Measurements from ENCODE around the gene MYO9B.

MYO9B gene

GRCh38 chr19:17045907-17046502 is 29.6 kb upstream of the MYO9B start:
- Histone ChIP-seq H3K4me2 (ENCODE audit: low read length) (no peak overlapping the region), H3K79me2 (ENCODE audit: control insufficient read depth, low read length) (no peaks in the 10 kb centered on the region), H3K9me2 (replicated peaks; ENCODE audit: control insufficient read depth, low read length) (no peaks in the 10 kb centered on the region), H3K4me1 (ENCODE audit: control insufficient read depth, low read length) (no peaks in the 10 kb centered on the region), H3F3A (ENCODE audit: control insufficient read depth, insufficient read depth) (no peaks in the 10 kb centered on the region), H3K4me3 (ENCODE audit: low read length) (no peak overlapping the region), H4K20me1 (ENCODE audit: control insufficient read depth, insufficient read depth, low read depth, low read length) (peaks cover 1% of the 10 kb centered on the region; the same call in 1 of the 2 replicates), H3K9me3 (ENCODE audit: control insufficient read depth, insufficient read depth, low read length) (no peaks in the 10 kb centered on the region), H3K27me3 (ENCODE audit: control insufficient read depth, low read length) (no peaks in the 10 kb centered on the region), H3K27ac (ENCODE audit: low read depth, low read length) (no peak overlapping the region), H3K36me3 (ENCODE audit: control insufficient read depth, low read length) (peaks cover 29% of the 10 kb centered on the region)
- no peak for TF ChIP-seq EZH2phosphoT487 (IDR thresholded peaks at IDR 0.05; ENCODE audit: borderline replicate concordance, low read length)
- TF ChIP-seq, protein P1, sequence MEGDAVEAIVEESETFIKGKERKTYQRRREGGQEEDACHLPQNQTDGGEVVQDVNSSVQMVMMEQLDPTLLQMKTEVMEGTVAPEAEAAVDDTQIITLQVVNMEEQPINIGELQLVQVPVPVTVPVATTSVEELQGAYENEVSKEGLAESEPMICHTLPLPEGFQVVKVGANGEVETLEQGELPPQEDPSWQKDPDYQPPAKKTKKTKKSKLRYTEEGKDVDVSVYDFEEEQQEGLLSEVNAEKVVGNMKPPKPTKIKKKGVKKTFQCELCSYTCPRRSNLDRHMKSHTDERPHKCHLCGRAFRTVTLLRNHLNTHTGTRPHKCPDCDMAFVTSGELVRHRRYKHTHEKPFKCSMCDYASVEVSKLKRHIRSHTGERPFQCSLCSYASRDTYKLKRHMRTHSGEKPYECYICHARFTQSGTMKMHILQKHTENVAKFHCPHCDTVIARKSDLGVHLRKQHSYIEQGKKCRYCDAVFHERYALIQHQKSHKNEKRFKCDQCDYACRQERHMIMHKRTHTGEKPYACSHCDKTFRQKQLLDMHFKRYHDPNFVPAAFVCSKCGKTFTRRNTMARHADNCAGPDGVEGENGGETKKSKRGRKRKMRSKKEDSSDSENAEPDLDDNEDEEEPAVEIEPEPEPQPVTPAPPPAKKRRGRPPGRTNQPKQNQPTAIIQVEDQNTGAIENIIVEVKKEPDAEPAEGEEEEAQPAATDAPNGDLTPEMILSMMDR (IDR thresholded peaks at IDR 0.05; ENCODE audit: low read depth, low read length, poor library complexity, severe bottlenecking), result no peak

GRCh38 chr19:17048885-17049453 is 26.6 kb upstream of the MYO9B start:
- Histone ChIP-seq H3F3A (ENCODE audit: control insufficient read depth, insufficient read depth) (no peaks in the 10 kb centered on the region), H3K9me3 (ENCODE audit: control insufficient read depth, insufficient read depth, low read length) (no peaks in the 10 kb centered on the region), H3K9me2 (replicated peaks; ENCODE audit: control insufficient read depth, low read length) (no peaks in the 10 kb centered on the region), H3K4me3 (ENCODE audit: low read length) (no peak overlapping the region), H3K4me2 (ENCODE audit: low read length) (no peak overlapping the region), H3K27ac (ENCODE audit: low read depth, low read length) (no peak overlapping the region), H3K36me3 (ENCODE audit: control insufficient read depth, low read length) (peaks cover 59% of the 10 kb centered on the region), H3K79me2 (ENCODE audit: control insufficient read depth, low read length) (no peaks in the 10 kb centered on the region), H4K20me1 (ENCODE audit: control insufficient read depth, insufficient read depth, low read depth, low read length) (peaks cover 11% of the 10 kb centered on the region; the same call in 1 of the 2 replicates), H3K4me1 (ENCODE audit: control insufficient read depth, low read length) (no peaks in the 10 kb centered on the region), H3K27me3 (ENCODE audit: control insufficient read depth, low read length) (no peaks in the 10 kb centered on the region)
- TF ChIP-seq, protein P1 (IDR thresholded peaks at IDR 0.05; ENCODE audit: low read depth, low read length, poor library complexity, severe bottlenecking), result no peak
- TF ChIP-seq EZH2phosphoT487 (IDR thresholded peaks at IDR 0.05; ENCODE audit: borderline replicate concordance, low read length), result no peak

DNA sequence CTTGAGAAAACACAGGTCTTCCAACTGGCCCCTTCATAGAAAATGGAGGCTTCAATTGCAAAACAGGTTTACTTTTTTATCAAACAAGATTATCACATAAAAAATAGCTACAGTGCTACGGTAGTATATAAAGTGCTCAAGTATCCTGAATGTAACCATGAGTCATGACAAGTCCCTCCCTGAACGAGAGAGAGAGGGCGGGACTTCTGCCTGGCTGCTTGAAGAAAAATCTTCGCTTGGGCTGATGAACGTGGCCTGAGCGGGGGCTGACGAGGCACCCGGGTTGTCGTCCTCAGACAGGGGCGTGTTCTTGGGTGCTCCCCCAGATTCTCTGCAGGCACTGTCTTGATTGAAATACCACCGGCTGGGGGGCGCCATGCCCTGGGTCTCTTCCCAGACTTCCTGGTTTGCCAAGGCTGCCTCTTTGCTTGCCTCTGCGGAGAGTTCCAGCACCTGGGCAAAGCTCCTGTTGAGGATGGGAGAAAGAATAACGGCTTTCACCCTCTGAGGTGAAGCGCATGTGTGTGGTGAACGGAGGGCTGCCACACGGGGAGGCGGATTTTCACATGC is 25.8 kb upstream of the MYO9B start:
- Histone ChIP-seq H3K9me2 (replicated peaks; ENCODE audit: control insufficient read depth, low read length) (no peaks in the 10 kb centered on the region), H3K4me3 (ENCODE audit: low read length) (no peak overlapping the region), H3K27me3 (ENCODE audit: control insufficient read depth, low read length) (no peaks in the 10 kb centered on the region), H3K79me2 (ENCODE audit: control insufficient read depth, low read length) (no peaks in the 10 kb centered on the region), H3K36me3 (ENCODE audit: control insufficient read depth, low read length) (peaks cover 67% of the 10 kb centered on the region), H3K4me2 (ENCODE audit: low read length) (no peak overlapping the region), H3F3A (ENCODE audit: control insufficient read depth, insufficient read depth) (no peaks in the 10 kb centered on the region), H4K20me1 (ENCODE audit: control insufficient read depth, insufficient read depth, low read depth, low read length) (peaks cover 11% of the 10 kb centered on the region; the same call in 1 of the 2 replicates), H3K9me3 (ENCODE audit: control insufficient read depth, insufficient read depth, low read length) (no peaks in the 10 kb centered on the region), H3K4me1 (ENCODE audit: control insufficient read depth, low read length) (no peaks in the 10 kb centered on the region), H3K27ac (ENCODE audit: low read depth, low read length) (no peak overlapping the region)
- TF ChIP-seq, protein P1 (IDR thresholded peaks at IDR 0.05; ENCODE audit: low read depth, low read length, poor library complexity, severe bottlenecking), result no peak
- no peak for TF ChIP-seq EZH2phosphoT487 (IDR thresholded peaks at IDR 0.05; ENCODE audit: borderline replicate concordance, low read length)
